ENCODE results near the gene FAM131A.

DNA sequence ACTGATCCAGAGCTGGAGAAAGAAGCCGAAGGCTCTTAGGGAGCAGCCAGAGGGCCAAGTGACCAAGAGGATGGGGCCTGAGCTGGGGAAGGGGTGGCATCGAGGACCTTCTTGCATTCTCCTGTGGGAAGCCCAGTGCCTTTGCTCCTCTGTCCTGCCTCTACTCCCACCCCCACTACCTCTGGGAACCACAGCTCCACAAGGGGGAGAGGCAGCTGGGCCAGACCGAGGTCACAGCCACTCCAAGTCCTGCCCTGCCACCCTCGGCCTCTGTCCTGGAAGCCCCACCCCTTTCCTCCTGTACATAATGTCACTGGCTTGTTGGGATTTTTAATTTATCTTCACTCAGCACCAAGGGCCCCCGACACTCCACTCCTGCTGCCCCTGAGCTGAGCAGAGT, 52.0 kb downstream of the FAM131A start:
- TF ChIP-seq YY1 (IDR thresholded peaks at IDR 0.05; ENCODE audit: insufficient read depth, insufficient read length) (no peak), SUZ12 (IDR thresholded peaks at IDR 0.05; ENCODE audit: extremely low read depth, insufficient read depth, insufficient read length) (no peak), ZNF274 (IDR thresholded peaks at IDR 0.05; ENCODE audit: low read depth, low read length) (no peak)

All from NT2/D1 (cell line).